GM04504 (cell line): ENCODE measurements around the gene TOX3.

Experiments used
- DNase-seq: peaks from one replicate; pipeline ENCODE4 v3.0.0-alpha.2; 2012; ENCODE audit warnings: low read depth

Gene TOX3

GRCh38 chr16:52492789-52493357 is 54.1 kb downstream of the TOX3 start:
- no peak for DNase-seq

- no peak for DNase-seq
These were observed 55.7 kb downstream of the TOX3 start for GRCh38 chr16:52491216-52491615.

GRCh38 chr16:52489894-52490293 is 57.0 kb downstream of the TOX3 start:
- DNase-seq = no peak

- no peak for DNase-seq
These were observed 58.1 kb downstream of the TOX3 start for GRCh38 chr16:52488837-52489289.

GRCh38 chr16:52487849-52488457 is 59.0 kb downstream of the TOX3 start:
- DNase-seq = no peak

- DNase-seq = no peak
These were observed 66.7 kb downstream of the TOX3 start for GRCh38 chr16:52480237-52480636.

- DNase-seq = no peak
These were observed 70.8 kb downstream of the TOX3 start for GRCh38 chr16:52476111-52476510.

GRCh38 chr16:52474679-52475078 is 72.3 kb downstream of the TOX3 start:
- no peak for DNase-seq

GRCh38 chr16:52473096-52473495 is 73.8 kb downstream of the TOX3 start:
- DNase-seq = no peak

- DNase-seq = no peak
These were observed 75.1 kb downstream of the TOX3 start for GRCh38 chr16:52471650-52472370.

GRCh38 chr16:52470585-52470984 is 76.4 kb downstream of the TOX3 start:
- no peak for DNase-seq

GRCh38 chr16:52469775-52470174 is 77.2 kb downstream of the TOX3 start:
- DNase-seq = no peak

GRCh38 chr16:52469091-52469490 is 77.9 kb downstream of the TOX3 start:
- DNase-seq = no peak

GRCh38 chr16:52467753-52468152 is 79.2 kb downstream of the TOX3 start:
- no peak for DNase-seq

- DNase-seq = no peak
These were observed 79.9 kb downstream of the TOX3 start for GRCh38 chr16:52466994-52467393.

- DNase-seq = no peak
These were observed 81.2 kb downstream of the TOX3 start for GRCh38 chr16:52465711-52466267.

- no peak for DNase-seq
These were observed 83.0 kb downstream of the TOX3 start for GRCh38 chr16:52463904-52464303.

- no peak for DNase-seq
These were observed 84.1 kb downstream of the TOX3 start for GRCh38 chr16:52462816-52463215.

GRCh38 chr16:52460639-52461178 is 86.2 kb downstream of the TOX3 start:
- no peak for DNase-seq

GRCh38 chr16:52456368-52456767 is 90.6 kb downstream of the TOX3 start:
- no peak for DNase-seq

- no peak for DNase-seq
These were observed 91.2 kb downstream of the TOX3 start for GRCh38 chr16:52455549-52456277.

- DNase-seq = no peak
These were observed 93.3 kb downstream of the TOX3 start for GRCh38 chr16:52453644-52454043.
